ENCODE data around the gene LPP. TPM values are rescaled to one million over a fixed set of nuclear protein-coding genes. Genes with fewer than 3 reads are reported as not detected.
A peak's percentile ranks its signal among the peaks of the same experiment; 100 is the strongest.

Gene LPP
- total and polyA plus RNA-seq, 2 of the 13 experiments (the other 11 are each of a cell fraction or from before 2014, with no cell fraction given) = 19.2 to 29.9 TPM

DNA sequence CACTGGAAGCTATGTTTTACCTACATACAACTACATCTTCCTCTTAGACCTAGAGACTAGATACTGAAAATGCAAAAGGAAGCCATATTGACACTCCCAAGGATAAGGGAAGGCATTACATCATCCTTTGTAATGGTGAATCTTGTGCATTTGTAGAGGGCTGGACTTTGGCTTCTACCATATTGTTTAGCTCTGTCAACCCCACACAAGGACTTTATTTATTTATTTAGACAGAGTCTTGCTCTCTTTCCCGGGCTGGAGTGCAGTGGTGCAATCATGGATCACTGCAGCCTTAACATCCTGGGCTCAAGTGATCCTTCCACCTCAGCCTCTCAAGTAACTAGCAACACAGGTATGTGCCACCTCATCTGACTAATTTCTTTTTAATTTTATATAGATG, 686.3 kb downstream of the LPP start (continued):
- TF ChIP-seq THAP11 (CRISPR knock-in tag; IDR thresholded peaks at IDR 0.05) = peak; percentile 38; the same call in 1 of the 2 replicates
- TF ChIP-seq ZNF235 (CRISPR knock-in tag; IDR thresholded peaks at IDR 0.05; ENCODE audit: borderline replicate concordance) = no peak
- no peak for TF ChIP-seq ZNF431 (CRISPR knock-in tag; IDR thresholded peaks at IDR 0.05; ENCODE audit: borderline replicate concordance, low read depth)
- TF ChIP-seq, protein P1, sequence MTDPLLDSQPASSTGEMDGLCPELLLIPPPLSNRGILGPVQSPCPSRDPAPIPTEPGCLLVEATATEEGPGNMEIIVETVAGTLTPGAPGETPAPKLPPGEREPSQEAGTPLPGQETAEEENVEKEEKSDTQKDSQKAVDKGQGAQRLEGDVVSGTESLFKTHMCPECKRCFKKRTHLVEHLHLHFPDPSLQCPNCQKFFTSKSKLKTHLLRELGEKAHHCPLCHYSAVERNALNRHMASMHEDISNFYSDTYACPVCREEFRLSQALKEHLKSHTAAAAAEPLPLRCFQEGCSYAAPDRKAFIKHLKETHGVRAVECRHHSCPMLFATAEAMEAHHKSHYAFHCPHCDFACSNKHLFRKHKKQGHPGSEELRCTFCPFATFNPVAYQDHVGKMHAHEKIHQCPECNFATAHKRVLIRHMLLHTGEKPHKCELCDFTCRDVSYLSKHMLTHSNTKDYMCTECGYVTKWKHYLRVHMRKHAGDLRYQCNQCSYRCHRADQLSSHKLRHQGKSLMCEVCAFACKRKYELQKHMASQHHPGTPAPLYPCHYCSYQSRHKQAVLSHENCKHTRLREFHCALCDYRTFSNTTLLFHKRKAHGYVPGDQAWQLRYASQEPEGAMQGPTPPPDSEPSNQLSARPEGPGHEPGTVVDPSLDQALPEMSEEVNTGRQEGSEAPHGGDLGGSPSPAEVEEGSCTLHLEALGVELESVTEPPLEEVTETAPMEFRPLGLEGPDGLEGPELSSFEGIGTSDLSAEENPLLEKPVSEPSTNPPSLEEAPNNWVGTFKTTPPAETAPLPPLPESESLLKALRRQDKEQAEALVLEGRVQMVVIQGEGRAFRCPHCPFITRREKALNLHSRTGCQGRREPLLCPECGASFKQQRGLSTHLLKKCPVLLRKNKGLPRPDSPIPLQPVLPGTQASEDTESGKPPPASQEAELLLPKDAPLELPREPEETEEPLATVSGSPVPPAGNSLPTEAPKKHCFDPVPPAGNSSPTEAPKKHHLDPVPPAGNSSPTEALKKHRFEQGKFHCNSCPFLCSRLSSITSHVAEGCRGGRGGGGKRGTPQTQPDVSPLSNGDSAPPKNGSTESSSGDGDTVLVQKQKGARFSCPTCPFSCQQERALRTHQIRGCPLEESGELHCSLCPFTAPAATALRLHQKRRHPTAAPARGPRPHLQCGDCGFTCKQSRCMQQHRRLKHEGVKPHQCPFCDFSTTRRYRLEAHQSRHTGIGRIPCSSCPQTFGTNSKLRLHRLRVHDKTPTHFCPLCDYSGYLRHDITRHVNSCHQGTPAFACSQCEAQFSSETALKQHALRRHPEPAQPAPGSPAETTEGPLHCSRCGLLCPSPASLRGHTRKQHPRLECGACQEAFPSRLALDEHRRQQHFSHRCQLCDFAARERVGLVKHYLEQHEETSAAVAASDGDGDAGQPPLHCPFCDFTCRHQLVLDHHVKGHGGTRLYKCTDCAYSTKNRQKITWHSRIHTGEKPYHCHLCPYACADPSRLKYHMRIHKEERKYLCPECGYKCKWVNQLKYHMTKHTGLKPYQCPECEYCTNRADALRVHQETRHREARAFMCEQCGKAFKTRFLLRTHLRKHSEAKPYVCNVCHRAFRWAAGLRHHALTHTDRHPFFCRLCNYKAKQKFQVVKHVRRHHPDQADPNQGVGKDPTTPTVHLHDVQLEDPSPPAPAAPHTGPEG (CRISPR knock-in tag; IDR thresholded peaks at IDR 0.05) = no peak
- no peak for TF ChIP-seq KLF11 (CRISPR knock-in tag; IDR thresholded peaks at IDR 0.05)
- TF ChIP-seq, protein P2, sequence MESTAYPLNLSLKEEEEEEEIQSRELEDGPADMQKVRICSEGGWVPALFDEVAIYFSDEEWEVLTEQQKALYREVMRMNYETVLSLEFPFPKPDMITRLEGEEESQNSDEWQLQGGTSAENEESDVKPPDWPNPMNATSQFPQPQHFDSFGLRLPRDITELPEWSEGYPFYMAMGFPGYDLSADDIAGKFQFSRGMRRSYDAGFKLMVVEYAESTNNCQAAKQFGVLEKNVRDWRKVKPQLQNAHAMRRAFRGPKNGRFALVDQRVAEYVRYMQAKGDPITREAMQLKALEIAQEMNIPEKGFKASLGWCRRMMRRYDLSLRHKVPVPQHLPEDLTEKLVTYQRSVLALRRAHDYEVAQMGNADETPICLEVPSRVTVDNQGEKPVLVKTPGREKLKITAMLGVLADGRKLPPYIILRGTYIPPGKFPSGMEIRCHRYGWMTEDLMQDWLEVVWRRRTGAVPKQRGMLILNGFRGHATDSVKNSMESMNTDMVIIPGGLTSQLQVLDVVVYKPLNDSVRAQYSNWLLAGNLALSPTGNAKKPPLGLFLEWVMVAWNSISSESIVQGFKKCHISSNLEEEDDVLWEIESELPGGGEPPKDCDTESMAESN (CRISPR knock-in tag; conservative IDR thresholded peaks at IDR 0.05) = no peak
- TF ChIP-seq, protein P3, sequence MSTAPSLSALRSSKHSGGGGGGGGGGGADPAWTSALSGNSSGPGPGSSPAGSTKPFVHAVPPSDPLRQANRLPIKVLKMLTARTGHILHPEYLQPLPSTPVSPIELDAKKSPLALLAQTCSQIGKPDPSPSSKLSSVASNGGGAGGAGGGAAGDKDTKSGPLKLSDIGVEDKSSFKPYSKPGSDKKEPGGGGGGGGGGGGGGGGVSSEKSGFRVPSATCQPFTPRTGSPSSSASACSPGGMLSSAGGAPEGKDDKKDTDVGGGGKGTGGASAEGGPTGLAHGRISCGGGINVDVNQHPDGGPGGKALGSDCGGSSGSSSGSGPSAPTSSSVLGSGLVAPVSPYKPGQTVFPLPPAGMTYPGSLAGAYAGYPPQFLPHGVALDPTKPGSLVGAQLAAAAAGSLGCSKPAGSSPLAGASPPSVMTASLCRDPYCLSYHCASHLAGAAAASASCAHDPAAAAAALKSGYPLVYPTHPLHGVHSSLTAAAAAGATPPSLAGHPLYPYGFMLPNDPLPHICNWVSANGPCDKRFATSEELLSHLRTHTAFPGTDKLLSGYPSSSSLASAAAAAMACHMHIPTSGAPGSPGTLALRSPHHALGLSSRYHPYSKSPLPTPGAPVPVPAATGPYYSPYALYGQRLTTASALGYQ (CRISPR knock-in tag; IDR thresholded peaks at IDR 0.05) = no peak
- TF ChIP-seq HNF4A (CRISPR knock-in tag; IDR thresholded peaks at IDR 0.05) = peak; percentile 68
- no peak for TF ChIP-seq ZFP36L1 (CRISPR knock-in tag; IDR thresholded peaks at IDR 0.05)
- no peak for TF ChIP-seq AHR (CRISPR knock-in tag; IDR thresholded peaks at IDR 0.05)
- no peak for TF ChIP-seq ZNF773 (CRISPR knock-in tag; IDR thresholded peaks at IDR 0.05; ENCODE audit: borderline replicate concordance)
- no peak for TF ChIP-seq CREB1 (IDR thresholded peaks at IDR 0.05)
- TF ChIP-seq CREB1 (CRISPR knock-in tag; IDR thresholded peaks at IDR 0.05) = 0 out of 2 replicates have a peak, but pooled peaks have one; percentile 30
- no peak for TF ChIP-seq ZNF75D (CRISPR knock-in tag; IDR thresholded peaks at IDR 0.05; ENCODE audit: borderline replicate concordance)
- TF ChIP-seq ELF1 (CRISPR knock-in tag; IDR thresholded peaks at IDR 0.05) = no peak
- no peak for TF ChIP-seq ZFYVE20 (CRISPR knock-in tag; IDR thresholded peaks at IDR 0.05; ENCODE audit: borderline replicate concordance, low read depth)
- no peak for TF ChIP-seq ZNF562 (CRISPR knock-in tag; IDR thresholded peaks at IDR 0.05; ENCODE audit: borderline replicate concordance)
- TF ChIP-seq, protein P4, sequence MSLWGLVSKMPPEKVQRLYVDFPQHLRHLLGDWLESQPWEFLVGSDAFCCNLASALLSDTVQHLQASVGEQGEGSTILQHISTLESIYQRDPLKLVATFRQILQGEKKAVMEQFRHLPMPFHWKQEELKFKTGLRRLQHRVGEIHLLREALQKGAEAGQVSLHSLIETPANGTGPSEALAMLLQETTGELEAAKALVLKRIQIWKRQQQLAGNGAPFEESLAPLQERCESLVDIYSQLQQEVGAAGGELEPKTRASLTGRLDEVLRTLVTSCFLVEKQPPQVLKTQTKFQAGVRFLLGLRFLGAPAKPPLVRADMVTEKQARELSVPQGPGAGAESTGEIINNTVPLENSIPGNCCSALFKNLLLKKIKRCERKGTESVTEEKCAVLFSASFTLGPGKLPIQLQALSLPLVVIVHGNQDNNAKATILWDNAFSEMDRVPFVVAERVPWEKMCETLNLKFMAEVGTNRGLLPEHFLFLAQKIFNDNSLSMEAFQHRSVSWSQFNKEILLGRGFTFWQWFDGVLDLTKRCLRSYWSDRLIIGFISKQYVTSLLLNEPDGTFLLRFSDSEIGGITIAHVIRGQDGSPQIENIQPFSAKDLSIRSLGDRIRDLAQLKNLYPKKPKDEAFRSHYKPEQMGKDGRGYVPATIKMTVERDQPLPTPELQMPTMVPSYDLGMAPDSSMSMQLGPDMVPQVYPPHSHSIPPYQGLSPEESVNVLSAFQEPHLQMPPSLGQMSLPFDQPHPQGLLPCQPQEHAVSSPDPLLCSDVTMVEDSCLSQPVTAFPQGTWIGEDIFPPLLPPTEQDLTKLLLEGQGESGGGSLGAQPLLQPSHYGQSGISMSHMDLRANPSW (CRISPR knock-in tag; IDR thresholded peaks at IDR 0.05; ENCODE audit: borderline replicate concordance) = no peak
- no peak for TF ChIP-seq TCF7L2 (IDR thresholded peaks at IDR 0.05; ENCODE audit: low read depth, low read length)
